GM10266 (cell line): Measurements from ENCODE around the gene CECR2.

Experiments
- DNase-seq: peaks from one replicate; pipeline ENCODE4 v3.0.0; 2012; ENCODE audit errors: extremely low spot score
- TF ChIP-seq, protein P1 (sequence below): IDR thresholded peaks from 2 replicates; pipeline ENCODE4 v1.5.1; 2012; ENCODE audit warnings: mild to moderate bottlenecking, low read depth; ENCODE audit not compliant: control insufficient read depth, insufficient read depth; ENCODE audit errors: missing control alignments

The CECR2 gene

DNA sequence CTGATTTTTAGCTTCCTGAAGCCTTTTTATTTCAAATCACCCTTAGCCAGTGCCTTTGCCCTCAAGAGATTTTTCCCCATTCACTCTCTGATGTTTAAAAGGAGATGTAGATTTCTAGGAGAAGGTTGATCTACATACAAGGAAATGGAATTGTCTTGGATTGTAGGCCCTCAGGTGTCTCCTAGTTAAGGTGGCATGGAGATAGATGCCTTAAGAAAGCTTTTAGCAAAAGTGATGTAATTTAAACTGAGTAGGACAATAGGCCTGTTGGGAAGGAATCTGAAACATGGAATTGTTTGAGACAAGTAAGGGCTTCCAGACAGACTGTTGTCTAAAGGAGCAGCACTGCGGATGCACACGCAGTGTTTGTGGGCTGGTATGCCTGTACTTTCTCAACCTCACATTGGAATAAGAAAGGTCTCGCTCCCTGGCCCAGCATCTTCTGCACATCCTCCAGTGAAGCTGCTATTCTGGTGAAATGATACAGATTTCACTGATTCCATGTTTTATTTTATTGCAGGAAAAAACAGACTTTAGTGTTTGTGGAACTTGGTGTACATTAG lies 124.2 kb downstream of the CECR2 start:
- DNase-seq = no peak
- TF ChIP-seq, protein P1, sequence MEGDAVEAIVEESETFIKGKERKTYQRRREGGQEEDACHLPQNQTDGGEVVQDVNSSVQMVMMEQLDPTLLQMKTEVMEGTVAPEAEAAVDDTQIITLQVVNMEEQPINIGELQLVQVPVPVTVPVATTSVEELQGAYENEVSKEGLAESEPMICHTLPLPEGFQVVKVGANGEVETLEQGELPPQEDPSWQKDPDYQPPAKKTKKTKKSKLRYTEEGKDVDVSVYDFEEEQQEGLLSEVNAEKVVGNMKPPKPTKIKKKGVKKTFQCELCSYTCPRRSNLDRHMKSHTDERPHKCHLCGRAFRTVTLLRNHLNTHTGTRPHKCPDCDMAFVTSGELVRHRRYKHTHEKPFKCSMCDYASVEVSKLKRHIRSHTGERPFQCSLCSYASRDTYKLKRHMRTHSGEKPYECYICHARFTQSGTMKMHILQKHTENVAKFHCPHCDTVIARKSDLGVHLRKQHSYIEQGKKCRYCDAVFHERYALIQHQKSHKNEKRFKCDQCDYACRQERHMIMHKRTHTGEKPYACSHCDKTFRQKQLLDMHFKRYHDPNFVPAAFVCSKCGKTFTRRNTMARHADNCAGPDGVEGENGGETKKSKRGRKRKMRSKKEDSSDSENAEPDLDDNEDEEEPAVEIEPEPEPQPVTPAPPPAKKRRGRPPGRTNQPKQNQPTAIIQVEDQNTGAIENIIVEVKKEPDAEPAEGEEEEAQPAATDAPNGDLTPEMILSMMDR = no peak

DNA sequence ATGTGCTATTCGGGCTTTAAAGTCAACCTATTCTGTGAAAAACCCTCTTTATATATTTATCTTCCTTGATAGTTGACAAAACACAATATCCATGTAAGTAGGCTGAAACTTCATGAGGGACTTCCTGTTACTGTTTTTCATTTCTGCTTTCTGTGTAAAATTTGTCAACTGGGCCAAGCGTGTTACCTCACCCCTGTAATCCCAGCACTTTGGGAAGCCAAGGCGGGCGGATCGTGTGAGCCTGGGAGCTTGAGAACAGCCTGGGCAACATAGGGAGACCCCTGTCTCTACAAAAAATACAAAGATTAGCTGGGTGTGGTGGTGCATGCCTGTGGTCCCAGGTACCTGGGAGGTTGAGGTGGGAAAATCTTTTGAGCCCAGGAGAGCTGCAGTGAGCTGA lies 127.6 kb downstream of the CECR2 start:
- TF ChIP-seq, protein P1 = no peak

DNA sequence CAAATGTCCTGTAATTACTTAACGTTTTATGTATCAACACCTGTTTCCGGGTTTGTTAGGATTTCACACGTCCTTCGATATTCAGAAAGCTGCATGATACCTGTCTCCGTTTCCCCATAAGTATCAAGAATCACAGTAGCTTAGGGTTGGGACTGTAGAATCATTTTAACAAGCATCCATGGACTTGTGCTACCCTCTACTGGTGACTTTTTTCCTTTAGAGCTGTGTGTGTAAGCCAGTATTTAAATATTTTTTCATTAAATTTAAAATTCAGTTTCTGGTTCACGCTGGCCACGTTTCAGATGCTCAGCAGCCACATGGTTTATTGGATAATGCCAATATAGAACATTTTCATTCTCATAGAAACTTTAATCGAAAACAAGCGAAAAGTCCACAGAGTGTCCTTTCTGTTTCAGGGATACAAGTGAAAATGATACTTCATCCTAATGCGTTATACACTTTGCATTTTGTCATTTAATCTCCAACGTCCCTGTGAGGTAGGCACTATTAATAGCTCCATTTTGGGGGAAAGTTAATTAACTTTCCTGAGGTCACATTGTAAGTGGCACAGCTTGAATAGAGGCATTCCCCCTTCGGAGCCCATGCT lies 132.5 kb downstream of the CECR2 start:
- peak; percentile 55 for DNase-seq
- TF ChIP-seq, protein P1 = peak; percentile 58

More for the DNA sequence above, 127.6 kb downstream of the CECR2 start:
- no peak for DNase-seq

DNA sequence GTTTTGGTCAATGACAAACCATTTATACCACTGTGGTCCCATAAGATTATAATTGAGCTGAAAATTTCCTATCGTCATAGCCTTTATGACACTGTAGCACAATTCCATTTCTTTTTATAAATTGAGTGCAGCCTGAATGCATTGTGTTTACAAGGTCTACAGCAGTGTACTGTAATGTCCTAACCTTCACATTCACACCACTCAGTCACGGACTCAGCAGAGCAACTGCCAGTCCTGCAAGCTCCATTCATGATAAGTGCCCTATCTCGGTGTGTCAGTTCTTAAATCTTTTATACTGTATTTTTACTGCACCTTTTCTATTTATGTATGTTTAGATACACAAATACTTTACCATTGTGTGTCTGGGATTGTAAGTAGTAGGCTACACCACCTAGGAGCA lies 138.8 kb downstream of the CECR2 start:
- TF ChIP-seq, protein P1 = no peak
- no peak for DNase-seq

DNA sequence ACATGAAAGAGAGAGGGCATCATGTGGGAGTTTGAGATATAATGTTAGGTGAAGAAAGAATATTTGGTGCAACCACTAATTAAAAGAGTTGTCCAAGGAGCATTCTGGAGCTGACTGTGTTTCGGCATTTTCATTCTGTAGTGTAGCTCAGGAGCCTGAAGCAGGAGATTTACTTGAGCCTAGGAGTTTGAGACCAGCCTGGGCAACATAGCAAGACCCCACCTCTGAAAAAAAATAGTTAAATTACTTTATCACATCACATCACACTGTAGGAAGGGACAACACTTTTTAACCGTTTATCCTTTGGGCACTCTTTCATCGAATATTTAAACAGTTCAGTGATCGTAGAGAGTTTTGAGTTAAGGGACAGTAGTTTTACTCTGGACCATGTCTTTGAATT lies 143.7 kb downstream of the CECR2 start:
- TF ChIP-seq, protein P1 = no peak
- DNase-seq = no peak

DNA sequence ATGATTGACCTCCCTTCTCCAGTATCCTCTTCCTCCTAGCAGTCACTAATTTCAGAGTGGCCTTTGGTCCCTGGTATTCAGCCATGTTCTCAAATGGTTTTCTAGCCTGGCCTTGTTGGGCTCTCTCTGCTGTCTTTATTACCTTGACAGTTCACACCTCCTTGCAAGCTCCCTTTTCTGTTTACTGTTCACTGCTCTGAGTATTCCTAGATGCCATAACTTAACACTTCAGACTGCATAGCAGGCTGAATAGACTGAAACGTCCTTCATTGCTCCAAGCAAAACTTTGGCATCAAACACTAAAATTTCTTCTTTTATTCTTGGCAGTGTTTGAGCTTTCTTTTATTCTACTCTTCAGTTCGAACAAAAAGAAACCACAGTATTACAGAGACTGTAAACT lies 144.4 kb downstream of the CECR2 start:
- TF ChIP-seq, protein P1 = no peak
- no peak for DNase-seq

DNA sequence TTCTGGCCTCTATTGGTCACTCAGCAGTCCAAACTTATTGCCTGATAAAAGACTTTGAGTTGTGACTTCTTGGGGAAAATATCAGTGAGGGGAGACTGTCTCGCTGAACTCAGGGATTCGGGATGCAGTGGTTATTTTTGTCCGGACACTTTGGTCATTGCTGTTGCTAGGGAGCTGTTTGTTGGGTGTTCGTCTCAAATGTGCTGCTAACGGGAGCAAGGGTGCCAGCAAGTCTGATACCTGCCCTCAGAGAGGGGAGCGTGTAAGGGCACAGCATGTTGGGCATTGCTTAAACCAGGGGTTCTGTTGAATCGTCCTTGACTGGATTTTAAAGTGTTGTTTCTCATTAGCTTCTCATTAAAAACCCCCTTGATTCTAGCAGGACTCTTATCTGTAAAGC lies 144.8 kb downstream of the CECR2 start:
- TF ChIP-seq, protein P1 = no peak
- DNase-seq = no peak
